NCI-H82 treated with DMSO at 0.1 percent for 48 hours (cell line): Measurements from ENCODE around the gene ZBTB3.
"Not testable (repeated sequence)": the region's sequence is repeated elsewhere in the genome, so short reads cannot be mapped to it uniquely, and the experiment has no call there.

Source experiments
- DNase-seq: peaks from one replicate; lab custom pipeline; 2025; ENCODE audit not compliant: unreplicated experiment; lab: John Stamatoyannopoulos, UW

ZBTB3 gene

DNA sequence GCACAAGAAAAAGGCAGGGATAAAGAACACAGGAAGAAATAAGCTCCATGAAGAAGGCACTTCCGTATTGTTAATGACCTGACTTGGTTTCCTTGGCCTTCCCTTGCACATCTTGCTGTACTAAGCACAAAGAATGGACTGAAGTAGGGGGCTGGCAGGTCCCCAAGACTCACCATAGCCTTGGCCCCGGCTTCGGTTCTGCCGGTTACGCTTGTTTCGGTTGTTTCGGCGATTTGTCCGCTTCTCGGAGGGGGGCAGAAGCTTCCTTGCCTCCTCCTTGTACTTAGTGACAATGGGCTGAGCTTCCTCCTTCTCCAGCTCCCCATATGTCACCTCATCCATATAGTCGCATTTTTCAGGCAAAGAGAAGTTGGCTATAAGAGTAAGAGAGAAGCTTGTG is 37.1 kb downstream of the ZBTB3 start:
- DNase-seq: no peak

- DNase-seq: no peak
These were observed 37.8 kb downstream of the ZBTB3 start for GRCh38 chr11:62716206-62716605.

DNA sequence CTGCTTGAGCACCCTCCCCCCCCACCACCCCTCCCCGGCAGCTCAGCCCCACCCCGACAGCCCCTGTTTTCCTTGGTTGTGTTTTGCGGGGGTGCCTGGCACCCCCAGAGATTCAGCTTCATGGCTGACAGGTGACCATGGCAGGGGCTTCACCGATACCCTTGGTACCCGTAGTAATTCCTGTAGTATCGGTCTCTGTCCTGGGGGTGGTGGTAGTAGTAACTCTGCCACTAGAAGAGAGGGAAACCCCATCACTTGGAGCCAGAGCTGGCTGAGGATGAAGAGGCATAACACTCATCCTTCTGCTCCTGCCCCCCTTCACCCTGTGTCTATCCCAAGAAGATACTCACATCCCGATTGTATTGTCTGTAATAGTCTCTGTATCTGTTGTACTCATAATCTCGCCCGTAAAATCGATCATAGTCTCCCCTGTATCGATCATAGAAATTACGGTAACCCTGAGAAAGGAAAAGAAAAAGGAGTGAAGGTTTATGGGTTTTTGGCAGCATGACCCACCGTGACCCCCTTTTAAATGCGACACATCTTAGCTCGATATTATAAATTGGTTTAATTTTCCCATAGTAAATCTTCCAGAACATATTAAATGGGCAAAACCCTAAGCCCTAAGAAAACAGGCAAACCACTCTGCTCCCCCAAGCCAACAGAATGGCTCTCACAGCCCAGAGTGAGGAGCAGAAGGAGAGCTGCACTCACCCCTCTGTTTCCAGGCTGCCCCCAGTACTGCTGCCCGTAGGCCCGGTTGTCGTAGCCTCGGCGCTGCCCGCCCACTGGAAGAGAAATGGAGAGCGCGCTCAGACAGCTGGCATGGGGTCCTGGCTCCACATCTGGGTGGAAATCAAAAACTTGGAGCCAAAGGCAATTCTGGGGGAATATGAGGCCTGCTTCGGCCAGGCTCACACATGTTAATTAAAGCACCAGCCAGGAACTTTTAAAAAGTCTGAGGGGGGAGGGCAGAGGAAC is 38.5 kb downstream of the ZBTB3 start:
- DNase-seq: no peak

DNA sequence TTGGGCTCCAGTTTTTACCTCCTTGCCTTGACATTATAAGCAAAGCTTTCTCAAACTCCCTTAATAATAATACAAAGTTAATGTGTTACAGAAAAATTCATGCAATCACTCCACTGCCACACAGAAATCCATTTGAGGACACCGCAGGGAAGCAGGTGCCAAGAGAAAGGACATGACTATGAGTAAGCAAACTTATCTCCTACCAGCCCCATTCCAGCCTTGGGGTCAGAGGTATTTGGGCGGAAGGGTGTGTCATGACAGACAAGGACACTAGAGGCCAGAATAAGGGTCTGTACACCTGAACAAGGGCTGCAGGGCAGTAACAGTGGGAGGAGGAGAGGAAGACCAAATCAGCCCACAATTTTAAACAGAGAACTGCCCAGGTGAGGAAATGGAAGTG is 40.6 kb downstream of the ZBTB3 start:
- DNase-seq: no peak

DNA sequence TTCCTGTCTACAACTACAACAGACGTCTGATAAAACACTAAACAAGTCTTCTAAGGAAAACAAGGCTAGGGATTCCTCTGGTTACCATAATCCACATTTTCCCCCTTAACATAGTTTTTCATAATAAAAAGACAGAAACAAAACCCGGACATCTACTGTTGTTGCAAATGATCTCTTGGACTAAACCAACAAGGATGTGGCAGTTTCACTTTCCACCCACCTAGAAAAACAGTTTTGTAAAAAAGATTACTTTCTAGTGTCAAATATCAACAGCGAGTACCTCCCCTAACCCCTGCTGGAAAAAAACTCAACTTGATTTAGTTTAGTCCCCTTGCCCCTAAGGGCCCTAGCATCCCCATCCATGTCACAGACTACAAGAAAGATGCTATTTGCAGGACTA is 41.1 kb downstream of the ZBTB3 start:
- no peak for DNase-seq

GRCh38 chr11:62712276-62712812 is 41.6 kb downstream of the ZBTB3 start:
- DNase-seq: no peak

DNA sequence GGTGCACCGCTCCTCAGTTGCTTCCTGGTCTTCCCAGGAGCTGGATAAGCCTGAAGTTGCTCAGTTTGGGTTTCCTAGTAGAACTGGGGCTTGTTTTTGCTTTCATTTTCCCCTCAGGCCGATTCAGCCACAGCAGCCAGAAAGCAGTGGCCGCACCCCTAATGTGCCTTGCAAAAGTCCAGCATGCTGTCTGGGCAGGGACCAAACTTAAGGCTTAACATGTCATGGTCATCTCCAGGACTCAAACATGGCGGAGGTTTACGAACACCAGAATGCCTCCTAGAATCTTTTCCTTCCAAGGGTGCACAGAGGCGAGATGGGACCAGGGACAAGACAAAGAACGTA is 44.0 kb downstream of the ZBTB3 start:
- DNase-seq: no peak

GRCh38 chr11:62709247-62710000 is 44.5 kb downstream of the ZBTB3 start:
- DNase-seq: peak; percentile 95

DNA sequence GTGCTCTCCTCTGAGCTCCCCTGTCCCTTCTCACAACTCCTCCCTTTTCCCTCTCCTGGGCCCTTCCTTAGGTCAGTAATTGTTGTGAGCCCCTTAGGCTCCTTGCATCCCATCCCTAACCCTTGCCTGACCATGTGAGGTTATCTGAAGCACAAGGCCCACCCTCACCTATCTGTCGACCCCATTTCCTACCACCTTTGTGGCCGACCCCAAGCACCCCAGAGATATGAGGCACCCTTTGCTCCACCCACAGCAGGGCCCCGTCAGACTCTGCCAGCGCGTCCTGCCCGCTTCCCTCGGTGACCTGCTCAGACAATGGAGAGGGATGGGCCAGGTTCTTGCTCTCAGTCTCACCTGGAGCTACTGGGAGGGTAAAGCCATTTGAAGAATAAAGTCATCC is 45.2 kb downstream of the ZBTB3 start:
- no peak for DNase-seq

DNA sequence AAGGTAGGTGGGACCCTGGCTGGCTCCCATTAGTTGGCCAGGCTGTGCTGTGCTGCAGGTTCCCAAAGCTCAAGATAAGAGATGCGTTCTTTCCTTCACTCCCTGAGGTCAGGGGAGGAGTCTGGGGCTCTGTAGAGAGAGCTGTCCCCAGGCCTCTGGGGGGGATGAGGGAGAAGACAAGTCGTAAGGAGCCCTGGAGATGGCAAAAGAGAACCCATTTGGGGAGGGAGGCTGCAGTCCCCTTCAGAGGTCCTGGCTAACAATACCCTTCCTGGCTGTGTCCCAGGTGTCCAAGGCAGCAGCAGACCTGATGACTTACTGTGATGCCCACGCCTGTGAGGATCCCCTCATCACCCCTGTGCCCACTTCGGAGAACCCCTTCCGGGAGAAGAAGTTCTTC is 45.6 kb downstream of the ZBTB3 start:
- DNase-seq: no peak

- DNase-seq: no peak
These were observed 46.6 kb downstream of the ZBTB3 start, which contains the start of the genes BSCL2 and GNG3 for GRCh38 chr11:62707277-62707861. BSCL2 (minus strand) TSS chr11:62707424; CDS start chr11:62707195, 229 bp downstream. GNG3 (plus strand) TSS chr11:62707676; CDS start chr11:62708296, 620 bp downstream.

- DNase-seq: no peak
These were observed 47.1 kb downstream of the ZBTB3 start for GRCh38 chr11:62706850-62707247.

DNA sequence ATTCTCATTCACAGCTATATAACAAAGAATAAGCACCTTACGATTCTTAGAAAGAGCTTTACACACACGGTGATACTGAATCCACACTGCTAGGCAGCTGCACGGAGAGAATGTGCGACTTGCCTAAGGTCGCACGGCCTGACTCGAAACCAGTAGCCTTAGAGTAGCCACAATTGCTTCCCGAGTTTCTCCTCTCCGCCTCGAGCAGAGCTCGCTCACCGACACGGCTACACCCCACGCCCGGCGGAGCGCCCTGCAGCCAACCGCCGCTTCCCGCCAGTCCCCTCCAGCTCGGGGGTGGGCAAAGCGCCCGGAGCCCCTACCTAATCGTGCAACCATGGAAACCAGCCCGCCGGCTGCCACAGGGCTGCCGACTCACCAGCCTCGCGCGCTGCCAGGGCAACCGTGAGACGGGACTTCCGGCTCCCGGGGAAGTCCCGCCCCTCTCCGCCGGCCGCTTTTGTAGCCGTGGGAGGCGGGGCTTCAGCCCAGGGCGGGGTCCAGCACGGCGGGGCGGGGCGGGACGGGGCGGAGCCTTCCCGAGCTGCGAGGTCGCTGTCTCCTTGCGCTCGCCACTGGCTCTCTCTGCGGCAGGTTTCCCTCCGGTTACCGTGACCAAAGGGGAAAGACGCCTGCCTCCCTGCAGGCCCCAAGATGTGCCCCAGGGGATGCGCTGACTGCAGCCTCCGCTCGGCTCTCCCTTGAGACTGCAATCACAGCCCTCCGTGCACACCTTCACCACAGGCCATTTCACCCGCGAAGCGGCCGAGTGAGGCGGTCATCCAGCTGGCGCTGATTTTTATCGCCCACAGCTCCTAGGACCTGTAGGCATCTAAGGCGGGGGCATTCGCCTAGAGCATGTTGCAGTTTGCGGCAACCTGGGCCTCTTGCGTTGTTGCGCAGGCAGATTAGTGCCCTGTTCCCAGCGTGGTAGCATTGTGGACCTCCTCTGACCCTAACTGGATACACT is 47.8 kb downstream of the ZBTB3 start:
- peak; percentile 72 for DNase-seq

DNA sequence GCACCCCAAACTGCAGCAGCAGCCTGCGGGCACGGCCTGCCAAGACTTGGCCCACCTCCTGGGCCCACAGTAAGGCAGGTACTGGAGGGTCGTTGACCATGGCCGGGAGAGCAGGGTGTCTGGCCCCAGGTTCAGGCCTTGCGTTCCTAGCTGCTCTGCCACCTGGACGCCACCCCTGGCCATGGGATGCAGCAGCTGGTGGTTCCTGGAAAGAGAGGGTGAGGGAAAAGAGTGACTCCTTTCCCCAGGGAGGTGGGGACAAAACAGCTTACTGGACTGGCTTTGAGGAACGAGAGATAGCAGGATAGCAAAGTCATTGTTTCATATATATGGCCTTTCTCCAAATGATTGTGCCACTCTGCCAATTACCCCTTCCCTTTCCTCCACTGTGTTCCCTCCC is 48.5 kb downstream of the ZBTB3 start:
- no peak for DNase-seq

DNA sequence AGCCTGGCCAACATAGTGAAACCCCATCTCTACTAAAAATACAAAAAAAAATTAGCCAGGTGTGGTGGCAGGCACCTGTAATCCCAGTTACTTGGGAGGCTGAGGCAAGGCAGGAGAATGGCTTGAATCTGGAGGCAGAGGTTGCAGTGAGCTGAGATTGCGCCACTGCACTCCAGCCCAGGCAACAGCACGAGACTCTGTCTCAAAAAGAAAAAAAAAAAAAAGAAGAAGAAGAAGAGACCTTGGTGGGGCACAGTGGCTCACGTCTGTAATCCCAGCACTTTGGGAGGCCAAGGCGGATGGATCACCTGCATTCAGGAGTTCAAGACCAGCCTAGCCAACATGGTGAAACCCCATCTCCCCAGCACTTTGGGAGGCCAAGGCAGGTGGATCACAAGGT is 50.0 kb downstream of the ZBTB3 start:
- DNase-seq: not testable (repeated sequence)

DNA sequence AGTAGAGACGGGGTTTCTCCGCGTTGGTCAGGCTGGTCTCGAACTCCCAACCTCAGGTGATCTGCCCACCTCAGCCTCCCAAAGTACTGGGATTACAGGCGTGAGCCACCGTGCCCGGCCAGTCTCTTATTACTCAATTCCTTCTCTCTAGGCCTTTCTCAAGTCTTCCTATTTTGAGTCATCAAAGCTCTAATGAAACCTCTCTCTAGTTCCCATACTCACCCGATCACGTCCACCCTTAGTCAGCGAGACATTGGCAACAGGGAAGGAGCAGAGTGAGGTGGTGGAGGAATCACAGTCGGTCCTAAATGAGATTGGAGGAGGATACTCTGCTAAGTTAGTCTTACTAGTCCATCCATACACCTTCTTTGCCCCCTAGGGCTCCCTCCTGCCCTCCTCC is 51.7 kb downstream of the ZBTB3 start:
- DNase-seq: no peak
